ENCODE measurements around the gene MED27. TPM values are rescaled to one million over a fixed set of nuclear protein-coding genes. Genes with fewer than 3 reads are reported as not detected.

The MED27 gene
- total and polyA plus RNA-seq, 2 of the 8 experiments (the other 6 are each of a cell fraction or from before 2014, with no cell fraction given) = 29.9 to 56.5 TPM

GRCh38 chr9:132012704-132013357 lies 66.8 kb downstream of the MED27 start:
- H4K5ac ChIP-seq (ENCODE audit: insufficient read length, low read depth, low read length) = no peak overlapping the region
- H2BK5ac ChIP-seq (ENCODE audit: low read depth, low read length) = no peak overlapping the region
- H3K79me2 ChIP-seq (ENCODE audit: control insufficient read depth in 1 of 2, insufficient read depth in 2 of 2, low read length in 2 of 2) = no peaks in the 10 kb centered on the region; a peak in 1 of 4 replicates
- no peak overlapping the region for H2BK20ac ChIP-seq (ENCODE audit: low read length)
- H3K4ac ChIP-seq (replicated peaks; ENCODE audit: insufficient read length, low read depth, low read length) = no peak overlapping the region
- H3K27ac ChIP-seq (ENCODE audit: low read depth, low read length) = no peak overlapping the region
- no peak overlapping the region for H4K8ac ChIP-seq (ENCODE audit: extremely low read depth, insufficient read depth, low read length)
- no peaks in the 10 kb centered on the region for H3K36me3 ChIP-seq (ENCODE audit: control insufficient read depth in 2 of 4, insufficient read depth in 4 of 4, low read length in 3 of 4)
- no peaks in the 10 kb centered on the region for H3K27me3 ChIP-seq (replicated peaks in 1 of 4; ENCODE audit: control insufficient read depth in 3 of 4, extremely low read depth in 1 of 4, insufficient read depth in 3 of 4, low read length in 3 of 4)
- H3K4me2 ChIP-seq (ENCODE audit: insufficient read depth in 1 of 2, low read depth in 2 of 2, low read length in 2 of 2) = no peak overlapping the region
- H2BK15ac ChIP-seq (ENCODE audit: low read length) = no peak overlapping the region
- no peak overlapping the region for H3K9ac ChIP-seq (replicated peaks in 1 of 4; ENCODE audit: extremely low read depth in 1 of 4, low read depth in 3 of 4, low read length in 3 of 4)
- WGBS, 2 experiments (ENCODE audit: extremely low coverage in 1 of 2, insufficient coverage in 1 of 2, insufficient read length in 1 of 2, insufficient replicate concordance in 2 of 2, low coverage in 1 of 2, low lambda C conversion rate in 2 of 2, missing lambda C conversion rate in 1 of 2) = 91% methylated on average over 7 of the region's 7 CpGs; no CpG with 5 or more reads in 1 of the 2 experiments
- ChIA-PET CTCF (ENCODE audit: partially characterized antibody) (interaction anchor here (0.5 to 1.6 kb wide), 4 partner anchors 27 to 207 kb away, joined by 3 read pairs; no protein-coding TSS in a partner anchor), POLR2A (ENCODE audit: partially characterized antibody) (interaction anchor here (1.8 kb wide), 1 partner anchor 8 kb away, joined by 4 read pairs; no protein-coding TSS in a partner anchor)
- no peak overlapping the region for H3K23ac ChIP-seq (ENCODE audit: insufficient read length)
- H3K56ac ChIP-seq (replicated peaks; ENCODE audit: insufficient read length, low read depth, low read length) = no peak overlapping the region
- H3K14ac ChIP-seq (ENCODE audit: insufficient read length) = no peak overlapping the region
- H4K20me1 ChIP-seq (replicated peaks in 1 of 2; ENCODE audit: control insufficient read depth in 1 of 2, insufficient read depth in 2 of 2, low read length in 2 of 2) = peaks cover 0 to 2% of the 10 kb centered on the region in 2 experiments
- no peak overlapping the region for H2AFZ ChIP-seq (ENCODE audit: low read length)
- no peak overlapping the region for H3K18ac ChIP-seq (ENCODE audit: extremely low read depth, low read length)
- H3K9me3 ChIP-seq (ENCODE audit: insufficient read depth in 2 of 2, low read depth in 1 of 2, low read length in 1 of 2) = no peaks in the 10 kb centered on the region
- no peak overlapping the region for H2BK120ac ChIP-seq (replicated peaks; ENCODE audit: low read depth, low read length)
- H3K23me2 ChIP-seq (ENCODE audit: low read depth, low read length) = no peaks in the 10 kb centered on the region
- no peak for TF ChIP-seq USF2 (IDR thresholded peaks at IDR 0.05; ENCODE audit: low read length)
- no peak for DNase-seq (ENCODE audit: low read depth in 1 of 2, low spot score in 2 of 2)
- H2BK12ac ChIP-seq (ENCODE audit: low read depth, low read length) = no peak overlapping the region
- FAIRE-seq = no peak
- no peak overlapping the region for H2AK5ac ChIP-seq (ENCODE audit: low read depth, low read length)
- H3K4me1 ChIP-seq (replicated peaks in 1 of 4; ENCODE audit: control insufficient read depth in 3 of 4, insufficient read depth in 4 of 4, low read length in 3 of 4) = peaks cover 0 to 5% (median 0%) of the 10 kb centered on the region in 4 experiments; a peak in 2 of 7 replicates
- H3K4me3 ChIP-seq (ENCODE audit: extremely low read depth in 1 of 4, insufficient read depth in 2 of 4, low read depth in 3 of 4, low read length in 4 of 4) = no peak overlapping the region
- H3K79me1 ChIP-seq (ENCODE audit: low read depth, low read length) = peaks cover 6% of the 10 kb centered on the region; the same call in 1 of the 2 replicates
- no peak overlapping the region for H4K91ac ChIP-seq (replicated peaks; ENCODE audit: insufficient read length, low read length)
